GM18507 (cell line): ENCODE measurements around the gene AURKB.
"Not testable (repeated sequence)": the region's sequence is repeated elsewhere in the genome, so short reads cannot be mapped to it uniquely, and the experiment has no call there.

ENCODE experiments used
- DNase-seq: peaks from one replicate; pipeline ENCODE4 v3.0.0; 2011; ENCODE audit warnings: low read depth; ENCODE audit not compliant: insufficient read length; ENCODE audit errors: extremely low spot score
- FAIRE-seq: peaks from 2 replicates; lab custom pipeline; 2011; peaks lifted over from hg19 to GRCh38; lab: Jason Lieb, UNC

Gene AURKB

DNA sequence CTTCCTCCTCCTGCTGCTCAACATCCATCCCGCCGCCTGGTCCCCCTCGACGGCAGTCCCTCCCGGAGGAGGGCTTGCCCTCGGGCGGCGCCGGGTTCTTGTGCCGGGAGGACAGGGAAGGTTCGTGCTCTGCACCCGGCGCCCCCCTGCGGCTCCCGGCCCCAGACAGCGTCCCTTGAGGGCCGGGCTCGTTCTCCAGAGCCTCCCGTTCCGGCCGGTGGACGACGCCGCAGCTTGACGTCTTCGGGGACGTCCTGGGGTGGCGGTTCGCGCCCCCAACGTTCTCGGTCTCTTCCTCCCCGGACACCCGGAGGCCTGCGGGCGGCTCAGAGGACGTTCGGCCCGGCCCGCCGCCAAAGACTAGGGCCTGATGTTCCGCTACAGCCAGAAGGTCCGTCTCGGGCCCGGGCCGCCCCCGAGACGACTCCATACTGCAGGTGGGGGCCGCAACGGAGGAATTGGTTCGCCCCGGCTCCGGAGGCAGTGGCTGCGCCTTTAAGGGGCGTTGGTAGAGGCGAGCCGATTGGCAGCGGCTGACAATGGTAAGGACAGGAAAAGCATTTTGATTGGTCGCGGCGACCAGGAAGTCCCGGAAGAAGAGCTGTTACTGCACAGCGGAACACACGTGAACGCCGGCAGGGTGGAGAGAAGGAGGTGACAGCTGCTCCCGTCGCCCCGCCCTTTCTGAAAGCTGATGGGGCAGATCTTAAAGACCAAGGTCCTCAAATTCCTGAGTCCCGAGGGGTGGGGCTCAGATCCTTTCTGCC is 20.5 kb downstream of the AURKB start, which contains the start of gene BORCS6:
BORCS6 (minus strand) TSS at position 470 of the 767 bp plus-strand sequence; CDS start at position 430, 40 bp downstream.
- DNase-seq: no peak
- FAIRE-seq: peak; percentile 94

DNA sequence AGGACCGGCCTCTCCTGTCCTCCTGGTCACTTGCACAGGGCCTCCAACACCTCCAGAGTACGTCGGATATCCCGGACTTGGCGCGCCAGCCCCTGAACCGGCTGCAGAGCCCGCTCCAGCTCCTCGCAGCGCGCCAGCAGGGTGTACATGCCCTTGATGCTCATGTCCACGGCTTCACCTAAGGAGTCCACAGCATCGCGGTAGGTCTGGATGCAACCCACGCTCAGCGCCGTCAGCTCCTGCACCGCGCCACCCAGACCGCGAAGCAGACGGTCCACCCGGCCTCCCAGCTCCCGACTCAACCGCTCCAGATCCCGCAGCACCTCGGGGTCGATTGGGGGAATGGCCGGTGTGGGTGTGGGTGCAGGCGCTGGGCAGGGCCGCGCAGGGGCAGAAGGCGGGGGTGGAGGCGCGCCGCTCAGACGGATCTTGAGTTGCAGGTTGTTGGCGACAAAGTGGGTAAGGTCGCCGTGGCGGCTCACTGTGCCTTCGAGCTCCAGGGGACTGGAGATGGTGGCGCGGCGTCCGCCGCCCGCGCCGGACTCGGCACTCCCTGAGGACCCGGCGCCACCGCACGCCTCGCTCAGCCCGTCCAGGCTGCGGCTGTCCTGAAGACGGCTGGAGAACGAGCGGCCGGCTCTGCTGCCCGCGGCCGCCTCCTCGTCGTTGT is 21.2 kb downstream of the AURKB start:
- FAIRE-seq (no peak), DNase-seq (no peak)

DNA sequence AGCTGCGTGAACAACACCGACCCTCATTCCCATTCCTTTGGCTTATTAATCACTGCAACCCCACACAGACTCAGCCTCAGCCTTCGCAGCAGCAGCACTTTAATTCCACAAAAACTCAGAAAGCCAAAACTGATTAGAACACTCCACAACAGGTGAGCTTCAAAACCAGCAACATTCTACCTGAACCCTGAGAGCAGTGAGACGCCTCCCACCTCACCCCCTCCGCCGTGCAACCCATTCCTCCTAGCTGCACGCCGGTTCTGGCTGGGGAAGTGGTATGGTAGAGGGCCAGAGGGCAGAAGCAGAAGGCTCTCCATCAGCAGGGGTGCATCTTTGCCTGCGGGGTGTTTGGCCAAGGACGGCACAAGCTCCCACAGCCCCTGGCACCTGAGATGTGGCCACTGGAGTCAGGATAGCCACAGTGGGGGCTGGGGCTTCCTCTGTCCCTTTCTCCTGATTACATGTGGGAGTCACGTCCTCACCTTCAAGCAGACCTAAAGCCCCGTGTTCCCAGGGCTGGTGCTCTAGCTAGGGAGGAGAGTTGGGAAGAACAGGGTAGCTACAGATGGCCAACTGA is 22.0 kb downstream of the AURKB start:
- FAIRE-seq (no peak), DNase-seq (no peak)

DNA sequence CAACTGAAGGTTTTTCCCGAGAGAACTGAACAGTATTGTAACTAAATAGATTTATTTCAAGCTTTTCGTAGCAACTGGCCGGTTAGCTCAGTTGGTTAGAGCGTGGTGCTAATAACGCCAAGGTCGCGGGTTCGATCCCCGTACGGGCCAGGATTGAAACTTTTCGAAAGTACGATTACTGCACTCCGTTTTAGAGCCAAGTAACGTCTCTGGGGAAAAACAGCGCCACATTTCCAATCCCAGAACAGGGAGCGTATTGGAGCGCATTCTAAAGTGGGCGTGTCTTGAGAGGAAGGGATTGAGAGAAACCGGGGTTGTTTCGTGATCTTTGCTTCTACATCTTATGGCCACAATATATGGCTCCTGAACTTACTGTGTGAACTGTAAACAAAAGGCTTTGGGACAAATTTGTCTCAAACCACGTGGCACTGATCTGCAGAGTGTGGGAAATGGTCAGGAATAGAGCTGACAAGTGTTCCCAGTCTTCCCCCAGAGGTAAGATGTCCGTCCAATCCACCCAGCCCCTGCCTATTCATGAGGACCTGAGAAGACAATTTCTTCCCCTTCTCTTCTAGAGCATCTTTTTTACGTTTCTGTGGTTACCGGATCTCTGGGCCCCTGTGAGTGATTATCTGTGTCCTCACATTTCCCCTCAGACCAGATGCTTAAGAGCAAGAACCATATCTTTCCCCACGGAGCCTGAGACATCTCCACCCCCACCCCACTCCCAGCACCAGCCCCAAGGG is 22.7 kb downstream of the AURKB start:
- FAIRE-seq (peak; percentile 93), DNase-seq (no peak)

DNA sequence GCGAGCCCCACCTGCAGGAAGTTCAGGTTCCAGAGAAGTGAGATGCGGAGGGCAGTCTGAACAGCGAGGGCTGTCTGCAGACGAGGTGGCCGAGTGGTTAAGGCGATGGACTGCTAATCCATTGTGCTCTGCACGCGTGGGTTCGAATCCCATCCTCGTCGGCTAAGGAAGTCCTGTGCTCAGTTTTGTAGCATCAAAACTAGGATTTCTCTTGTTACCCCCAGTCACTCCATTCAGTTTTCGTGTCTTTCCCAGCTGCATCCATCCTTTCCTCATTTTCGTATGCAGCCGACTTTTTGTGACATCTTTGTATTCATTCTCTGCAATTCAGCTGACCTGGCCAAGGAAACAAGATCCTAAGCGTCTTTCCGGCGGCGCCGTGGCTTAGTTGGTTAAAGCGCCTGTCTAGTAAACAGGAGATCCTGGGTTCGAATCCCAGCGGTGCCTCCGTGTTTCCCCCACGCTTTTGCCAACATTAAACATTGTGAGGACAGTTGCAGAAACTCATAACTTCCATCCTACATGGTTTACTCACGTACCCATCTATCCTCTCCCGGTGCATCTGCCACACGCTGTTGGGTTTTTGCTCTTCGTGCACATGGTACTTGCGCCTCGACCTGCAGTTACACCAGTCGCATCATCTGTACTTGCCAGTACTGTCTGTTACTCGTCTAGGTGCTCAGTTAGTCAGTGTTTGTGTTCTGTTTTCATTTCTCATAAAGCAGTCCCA is 23.4 kb downstream of the AURKB start:
- FAIRE-seq: no peak

DNA sequence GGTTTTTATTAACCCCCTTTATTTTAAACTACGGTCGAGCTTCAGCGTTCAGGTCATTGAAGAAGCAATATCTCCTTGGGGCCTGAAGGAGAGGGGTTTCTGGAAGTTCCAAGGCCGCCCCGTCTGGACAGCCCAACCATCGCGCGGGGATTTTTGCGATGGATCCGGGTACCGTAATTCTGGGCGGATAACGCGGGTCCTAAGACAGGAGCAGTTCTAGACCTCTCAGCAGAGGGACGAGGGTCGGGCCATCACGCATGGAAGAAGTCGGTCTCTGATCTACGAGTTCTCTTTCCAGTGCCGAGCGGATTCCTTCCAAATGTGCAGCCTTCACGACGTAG is 24.0 kb downstream of the AURKB start:
- no peak for FAIRE-seq
- DNase-seq: no peak

More for the DNA sequence above, 23.4 kb downstream of the AURKB start:
- no peak for DNase-seq

DNA sequence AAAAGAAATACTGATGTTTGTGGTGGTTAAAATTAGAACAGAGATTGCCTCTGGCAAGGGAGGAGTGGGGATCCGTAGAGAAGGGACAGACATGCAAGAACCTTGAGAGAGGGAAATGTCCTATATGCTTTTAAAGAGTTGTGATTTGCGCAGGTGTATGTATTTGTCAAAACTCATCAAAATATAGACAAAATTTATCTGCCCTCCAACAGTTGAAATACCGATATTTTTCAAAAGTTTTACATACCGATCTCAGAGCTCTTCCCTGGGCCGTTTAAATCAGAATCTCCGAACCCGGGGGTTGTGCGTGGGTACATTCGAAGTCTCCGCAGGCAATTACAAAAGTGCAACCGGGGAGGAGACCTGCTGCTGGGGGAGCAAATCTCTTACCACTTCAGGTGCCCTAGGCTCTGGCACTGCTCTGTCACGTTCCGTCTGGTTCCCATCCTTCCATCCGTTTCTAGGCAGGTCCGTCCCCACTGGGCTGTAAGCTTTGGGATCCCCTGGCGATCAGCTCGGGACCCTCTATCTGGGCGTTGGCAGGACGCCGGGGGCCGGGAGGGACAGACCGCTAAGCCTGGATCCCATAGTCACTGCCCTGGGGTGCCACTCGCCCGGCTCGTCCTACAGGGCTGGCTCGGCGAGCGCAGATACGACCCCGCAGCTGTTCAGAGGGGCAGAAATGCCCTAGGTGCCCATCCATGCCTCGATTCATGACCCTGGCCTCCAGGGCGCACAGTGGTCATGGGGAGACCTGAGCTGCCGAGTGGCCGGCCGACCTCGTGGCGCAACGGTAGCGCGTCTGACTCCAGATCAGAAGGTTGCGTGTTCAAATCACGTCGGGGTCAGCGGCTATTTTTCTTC is 24.6 kb downstream of the AURKB start:
- no peak for DNase-seq
- FAIRE-seq: peak; percentile 78

DNA sequence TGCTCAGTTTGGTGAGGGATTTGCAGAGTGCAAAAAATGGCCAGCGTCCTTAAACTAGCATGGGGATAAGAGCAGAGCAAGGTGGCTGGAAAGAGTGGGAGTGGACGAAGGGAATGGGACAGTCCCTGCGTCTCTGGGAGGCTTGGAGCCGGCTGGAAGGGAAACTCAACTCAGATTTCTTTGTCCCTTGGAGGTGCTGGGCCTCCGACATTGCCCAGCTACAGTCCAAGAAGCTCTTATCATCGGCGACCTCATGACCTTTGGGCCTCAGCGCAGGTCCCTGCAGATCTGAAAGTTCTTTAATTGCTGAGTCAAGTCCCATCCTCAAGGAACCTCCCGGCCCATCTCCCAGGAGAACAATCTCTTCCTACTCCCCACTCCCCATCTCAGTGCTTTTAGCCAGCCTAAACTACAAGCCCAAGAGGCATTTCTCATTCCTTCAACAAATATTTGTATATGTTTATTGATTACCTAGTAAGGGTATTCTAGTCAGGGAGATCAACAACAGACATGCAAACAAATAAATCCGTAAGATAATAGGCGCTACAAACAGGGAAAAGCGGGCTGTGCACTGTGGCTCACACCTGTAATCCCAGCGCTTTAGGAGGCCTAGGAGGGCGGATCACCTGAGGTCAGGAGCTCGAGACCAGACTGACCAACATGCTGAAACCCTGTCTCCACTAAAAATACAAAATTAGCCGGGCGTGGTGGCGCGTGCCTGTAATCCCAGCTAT is 33.2 kb downstream of the AURKB start:
- DNase-seq: no peak
- FAIRE-seq: no peak

DNA sequence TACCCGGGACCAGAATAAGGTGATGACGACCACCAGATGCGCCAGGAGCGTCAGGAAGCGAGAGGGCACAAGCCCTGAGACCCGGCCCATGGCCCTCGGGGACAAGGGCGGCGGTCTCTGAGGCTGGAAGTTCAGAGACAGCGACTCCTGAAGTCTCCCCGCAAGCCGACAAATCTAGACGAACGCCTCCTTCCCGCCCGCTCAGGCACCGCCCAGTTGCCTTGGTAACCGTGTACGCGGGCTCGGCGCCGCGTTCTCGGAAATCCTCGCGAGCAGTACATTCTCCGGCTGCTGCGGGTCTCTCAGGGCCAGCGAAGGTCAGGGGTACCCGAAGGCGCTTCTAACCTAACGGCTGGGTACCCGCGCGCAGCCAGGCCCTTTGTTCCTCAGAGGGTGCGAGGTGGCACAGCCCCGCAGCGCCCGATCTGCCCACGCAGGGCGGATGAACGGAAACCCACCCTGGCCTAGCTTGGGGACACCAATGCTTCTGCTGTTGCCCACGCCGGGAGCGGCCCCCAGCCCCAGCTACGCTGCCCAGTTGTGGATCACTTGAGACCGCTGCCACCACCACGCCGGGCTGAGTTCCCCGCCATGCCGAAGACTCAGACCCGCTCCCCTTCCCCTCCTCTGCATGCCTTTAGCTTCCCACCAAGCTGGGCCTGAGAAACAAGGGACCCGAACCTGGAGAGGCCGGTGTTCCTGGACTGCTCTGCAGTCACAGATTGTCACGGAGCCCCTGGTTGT is 34.0 kb downstream of the AURKB start, which contains the start of gene TMEM107:
TMEM107 (minus strand) TSS at position 184 of the 744 bp plus-strand sequence; CDS start at position 90, 94 bp downstream.
- FAIRE-seq (peak; percentile 84), DNase-seq (no peak)

DNA sequence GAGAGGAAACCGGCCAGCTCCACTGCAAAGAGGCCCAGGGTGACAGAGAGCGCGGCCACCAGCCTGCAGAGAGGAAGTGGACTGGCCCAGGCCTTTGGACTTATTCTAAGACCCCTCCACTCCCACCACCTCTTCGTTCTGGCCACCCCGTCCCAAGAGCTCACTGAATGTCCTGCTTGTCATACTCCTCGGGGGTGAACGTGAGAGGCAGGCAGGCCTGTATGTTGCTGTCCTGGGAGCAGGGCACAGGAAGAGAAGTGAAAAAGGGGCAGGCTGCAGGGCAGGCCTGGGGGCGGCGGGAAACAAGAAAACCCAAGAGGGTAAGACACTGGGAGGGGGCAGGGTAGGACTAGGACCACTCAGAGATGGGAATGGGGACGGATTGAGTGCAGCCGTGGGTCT is 34.6 kb downstream of the AURKB start:
- no peak for DNase-seq
- FAIRE-seq: no peak

DNA sequence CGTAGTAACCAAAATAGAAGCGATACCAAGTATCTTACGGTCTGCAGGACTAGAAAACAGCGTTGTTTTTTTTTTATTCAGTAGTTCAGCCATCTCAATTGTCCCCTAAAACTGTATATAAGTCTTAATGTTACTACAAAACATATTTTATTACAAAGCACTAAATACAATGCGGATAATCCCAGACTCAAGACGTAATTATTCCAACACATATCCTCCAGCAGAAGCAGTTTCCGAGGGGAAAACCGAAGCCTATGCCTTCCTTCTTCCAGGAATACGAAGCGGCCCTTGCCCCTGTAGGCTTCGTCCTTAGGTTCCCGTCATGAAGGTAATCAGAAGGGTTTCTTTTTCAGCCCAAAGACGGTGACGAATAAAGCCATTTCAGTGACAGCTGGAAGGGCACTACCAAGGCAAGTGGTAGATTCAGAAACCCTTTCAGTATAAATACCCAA is 36.5 kb downstream of the AURKB start:
- FAIRE-seq: no peak
- no peak for DNase-seq

DNA sequence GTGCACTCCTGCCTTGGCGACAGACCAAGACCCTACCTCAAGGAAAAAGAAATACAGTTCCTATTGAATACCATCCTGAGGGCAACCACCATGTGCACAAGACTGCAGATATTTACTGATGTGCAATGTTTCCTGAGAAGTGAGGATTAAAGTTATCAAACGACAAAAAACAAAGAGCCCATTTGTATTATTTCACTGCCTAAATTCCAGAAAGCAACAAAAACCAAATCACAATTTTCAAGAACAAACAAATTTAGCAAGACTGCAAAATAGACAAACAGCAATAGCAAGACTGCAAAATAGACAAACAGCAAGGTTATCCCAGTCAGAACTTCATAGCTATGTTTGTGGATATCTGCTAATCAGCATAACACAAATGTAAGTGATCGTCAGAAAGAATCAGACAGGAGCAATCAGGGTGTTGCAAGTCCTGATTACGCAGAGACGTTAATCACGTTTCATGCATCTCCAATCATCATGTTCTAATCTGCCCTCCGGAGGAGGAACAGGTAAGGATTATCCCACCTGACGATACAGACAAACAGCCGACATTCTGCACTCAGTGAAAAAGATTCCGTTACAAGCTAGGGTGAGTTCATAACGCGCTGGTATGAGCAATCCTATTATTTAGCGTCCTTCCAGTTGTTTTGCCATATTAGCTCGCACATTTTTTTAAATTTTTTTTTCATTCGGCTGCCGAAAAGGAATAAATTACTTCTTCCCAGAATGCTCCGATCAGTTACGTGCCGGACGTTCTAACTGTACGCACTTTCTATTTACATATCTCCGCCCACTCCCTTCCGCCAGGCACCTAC is 37.1 kb downstream of the AURKB start:
- DNase-seq (no peak), FAIRE-seq (peak; percentile 82)

DNA sequence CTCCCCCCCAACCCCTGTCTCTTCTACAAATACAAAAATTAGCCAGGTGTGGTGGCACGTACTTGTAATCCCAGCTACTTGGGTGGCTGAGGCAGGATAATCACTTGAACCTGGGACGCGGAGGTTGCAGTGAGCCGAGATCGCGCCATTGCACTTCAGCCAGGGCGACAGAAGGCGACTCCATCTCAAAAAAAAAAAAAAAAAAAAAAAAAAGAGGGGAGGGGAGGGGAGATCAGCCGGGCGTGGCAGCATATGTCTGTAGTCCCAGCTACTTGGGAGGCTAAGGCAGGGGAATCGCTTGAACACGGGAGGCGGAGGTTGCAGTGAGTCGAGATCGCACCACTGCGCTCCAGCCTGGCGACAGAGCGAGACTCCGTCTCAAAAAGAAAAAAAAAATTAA is 40.2 kb downstream of the AURKB start:
- not testable (repeated sequence) for DNase-seq, FAIRE-seq

DNA sequence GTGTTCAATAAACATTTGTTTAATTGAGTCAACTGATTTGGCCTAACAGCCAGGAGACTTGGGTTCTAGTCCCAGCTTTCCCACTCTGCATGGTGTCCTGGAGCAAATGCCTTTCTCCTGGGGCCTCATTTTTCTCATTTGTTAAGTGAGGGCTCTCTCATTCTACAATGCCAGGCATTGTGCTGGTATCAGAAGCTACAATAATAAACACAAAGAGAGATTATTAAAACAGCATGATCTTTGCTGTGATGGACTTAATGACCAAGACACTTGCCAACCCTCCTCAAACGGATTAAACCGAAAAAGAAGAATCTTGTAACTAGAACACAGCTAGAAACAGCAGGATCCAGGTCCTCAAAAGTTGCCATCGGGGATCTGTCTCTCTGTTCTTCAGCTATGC is 42.8 kb downstream of the AURKB start:
- DNase-seq (no peak), FAIRE-seq (no peak)

DNA sequence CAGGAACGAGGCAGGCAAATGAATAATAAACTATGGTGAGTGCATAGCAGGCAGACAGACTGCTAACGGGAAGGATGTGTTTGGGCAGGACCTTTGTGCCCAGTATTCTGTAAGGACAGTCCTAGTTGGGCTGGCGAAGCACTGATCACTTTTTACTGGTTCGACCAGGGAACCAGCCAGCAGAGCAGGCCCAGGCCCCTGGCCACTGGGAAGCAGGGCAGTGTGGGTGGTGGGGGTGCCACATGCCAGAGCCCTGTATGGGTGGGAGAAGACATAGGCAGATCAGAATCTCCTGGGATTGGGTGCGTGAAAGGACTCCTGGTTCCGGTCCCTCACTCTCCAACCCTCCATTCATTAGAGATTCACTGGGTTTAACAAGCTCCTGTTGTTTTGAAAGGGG is 43.6 kb downstream of the AURKB start:
- no peak for FAIRE-seq

DNA sequence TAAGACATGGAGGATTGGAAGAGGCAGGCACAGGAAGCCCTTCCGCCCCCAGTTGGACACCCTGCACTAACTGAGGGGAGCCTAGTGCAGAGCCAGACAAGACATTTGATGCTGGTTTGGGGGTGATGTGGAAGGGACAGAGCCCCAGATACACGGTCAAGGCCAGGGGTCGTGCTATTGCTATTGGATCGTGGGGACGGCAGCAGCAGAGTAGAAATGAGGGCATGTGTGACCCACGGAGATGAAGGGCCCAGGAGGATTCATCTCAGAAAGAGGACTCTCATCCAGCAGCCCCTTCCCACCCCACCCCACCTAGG is 45.6 kb downstream of the AURKB start:
- no peak for FAIRE-seq

More for the DNA sequence above, 43.6 kb downstream of the AURKB start:
- DNase-seq: no peak

More for the DNA sequence above, 45.6 kb downstream of the AURKB start:
- no peak for DNase-seq
